Keratinocyte (primary cell): ENCODE measurements around the gene NT5DC3.

Experiments
- EZH2 ChIP-seq: IDR thresholded peaks from one replicate; pipeline ENCODE4 v1.6.1; 2012; ENCODE audit warnings: inconsistent platforms, mild to moderate bottlenecking, low read length, moderate library complexity
- TF ChIP-seq, protein P1 (sequence below), 3 experiments: IDR thresholded peaks in 1 of 3; conservative IDR thresholded peaks in 1 of 3; optimal IDR thresholded peaks in 1 of 3; 2 replicates in 2 of 3; 3 replicates in 1 of 3; pipeline versions ENCODE3 to v1.5.1; 2011; ENCODE audit warnings: low read length in 3 of 3, mild to moderate bottlenecking in 3 of 3, moderate library complexity in 2 of 3, control low read depth in 1 of 3, inconsistent platforms in 1 of 3; ENCODE audit not compliant: insufficient read depth in 2 of 3; ENCODE audit errors: extremely low read depth in 1 of 3

DNA sequence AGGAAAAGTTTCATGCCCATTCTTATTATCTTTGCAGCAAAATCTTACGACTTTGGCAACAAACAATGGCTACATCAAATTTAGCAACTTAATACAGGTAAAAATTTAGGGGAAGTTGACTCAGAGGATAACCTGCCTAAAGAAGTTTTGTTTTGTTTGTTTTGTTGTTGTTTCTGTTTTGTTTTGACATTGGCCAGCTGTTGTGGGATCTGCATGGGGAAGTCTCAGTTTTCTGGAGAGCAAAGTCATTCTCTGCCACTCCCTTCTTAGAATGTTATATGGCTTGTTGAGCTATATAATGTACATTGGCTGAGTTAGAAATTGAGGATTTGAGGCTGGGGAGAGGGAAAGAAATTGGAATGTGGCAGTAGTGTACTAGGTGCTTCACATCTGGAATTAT is 109.5 kb downstream of the NT5DC3 start:
- TF ChIP-seq, protein P1, sequence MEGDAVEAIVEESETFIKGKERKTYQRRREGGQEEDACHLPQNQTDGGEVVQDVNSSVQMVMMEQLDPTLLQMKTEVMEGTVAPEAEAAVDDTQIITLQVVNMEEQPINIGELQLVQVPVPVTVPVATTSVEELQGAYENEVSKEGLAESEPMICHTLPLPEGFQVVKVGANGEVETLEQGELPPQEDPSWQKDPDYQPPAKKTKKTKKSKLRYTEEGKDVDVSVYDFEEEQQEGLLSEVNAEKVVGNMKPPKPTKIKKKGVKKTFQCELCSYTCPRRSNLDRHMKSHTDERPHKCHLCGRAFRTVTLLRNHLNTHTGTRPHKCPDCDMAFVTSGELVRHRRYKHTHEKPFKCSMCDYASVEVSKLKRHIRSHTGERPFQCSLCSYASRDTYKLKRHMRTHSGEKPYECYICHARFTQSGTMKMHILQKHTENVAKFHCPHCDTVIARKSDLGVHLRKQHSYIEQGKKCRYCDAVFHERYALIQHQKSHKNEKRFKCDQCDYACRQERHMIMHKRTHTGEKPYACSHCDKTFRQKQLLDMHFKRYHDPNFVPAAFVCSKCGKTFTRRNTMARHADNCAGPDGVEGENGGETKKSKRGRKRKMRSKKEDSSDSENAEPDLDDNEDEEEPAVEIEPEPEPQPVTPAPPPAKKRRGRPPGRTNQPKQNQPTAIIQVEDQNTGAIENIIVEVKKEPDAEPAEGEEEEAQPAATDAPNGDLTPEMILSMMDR (optimal IDR thresholded peaks at IDR 0.05 in 1 of 3, IDR thresholded peaks at IDR 0.05 in 1 of 3, conservative IDR thresholded peaks at IDR 0.05 in 1 of 3; ENCODE audit: extremely low read depth in 1 of 3, insufficient read depth in 2 of 3, low read length in 3 of 3) = no peak
- TF ChIP-seq EZH2 = no peak
